D721Med (cell line): ENCODE measurements around the gene KRT80.

Experiments
- DNase-seq: peaks from one replicate; pipeline ENCODE4 v3.0.0; 2011; ENCODE audit warnings: low spot score; ENCODE audit not compliant: insufficient read length
- FAIRE-seq: peaks from 2 replicates; lab custom pipeline; 2011; peaks lifted over from hg19 to GRCh38; lab: Jason Lieb, UNC
- CTCF ChIP-seq: IDR thresholded peaks from 2 replicates; pipeline ENCODE4 v1.5.1; 2012; ENCODE audit warnings: mild to moderate bottlenecking, control low read depth; ENCODE audit not compliant: insufficient read depth; ENCODE audit errors: missing control alignments

The KRT80 gene

GRCh38 chr12:52236386-52237050 lies 44.7 kb upstream of the KRT80 start:
- DNase-seq (no peak), FAIRE-seq (no peak)
- TF ChIP-seq CTCF = no peak

GRCh38 chr12:52235822-52236361 lies 44.1 kb upstream of the KRT80 start:
- FAIRE-seq = no peak
- TF ChIP-seq CTCF = no peak

GRCh38 chr12:52235001-52235764 lies 43.4 kb upstream of the KRT80 start:
- no peak for DNase-seq
- no peak for FAIRE-seq
- no peak for TF ChIP-seq CTCF

More at GRCh38 chr12:52235822-52236361, 44.1 kb upstream of the KRT80 start:
- DNase-seq = no peak

DNA sequence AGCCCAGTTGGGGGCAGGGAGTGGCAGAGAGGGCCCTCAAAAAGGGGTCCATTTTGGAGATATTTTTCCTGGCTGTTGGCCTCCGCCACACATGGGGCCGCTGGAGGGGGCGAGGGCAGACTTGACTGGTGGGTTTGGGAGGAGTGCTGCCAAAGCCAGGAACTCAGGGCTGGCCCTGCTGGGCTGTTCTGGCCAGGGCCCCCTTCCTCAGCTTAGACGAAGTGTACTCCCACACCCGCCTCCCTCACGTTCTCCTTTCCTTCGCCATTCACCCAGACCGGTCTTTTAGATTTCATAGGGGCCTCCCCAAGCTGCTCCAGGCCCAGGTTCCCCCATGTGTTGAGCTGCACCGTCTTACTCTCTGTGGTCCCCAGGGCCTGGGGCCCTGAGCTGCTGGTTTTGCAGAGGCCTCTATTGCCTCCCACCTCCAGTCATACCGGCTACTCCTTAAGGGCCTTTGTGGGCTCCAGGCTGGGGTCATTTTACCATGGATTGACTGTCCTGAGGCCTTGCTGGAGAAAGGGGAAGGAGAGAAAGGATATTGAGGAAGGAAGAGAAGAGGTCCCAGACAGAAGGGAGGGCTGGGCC lies 42.5 kb upstream of the KRT80 start:
- no peak for TF ChIP-seq CTCF

GRCh38 chr12:52233462-52234207 lies 41.8 kb upstream of the KRT80 start:
- FAIRE-seq (no peak), DNase-seq (no peak)
- no peak for TF ChIP-seq CTCF

More for the DNA sequence above, 42.5 kb upstream of the KRT80 start:
- DNase-seq = no peak
- no peak for FAIRE-seq

- DNase-seq (no peak), FAIRE-seq (no peak)
Observed at GRCh38 chr12:52232674-52233461, 41.1 kb upstream of the KRT80 start, which contains the start of gene KRT7. Gene KRT7 (plus strand): TSS chr12:52233243. CDS start chr12:52233297, 54 bp downstream.

More at GRCh38 chr12:52232674-52233461, 41.1 kb upstream of the KRT80 start, which contains the start of gene KRT7:
- TF ChIP-seq CTCF = no peak
